HG02884 (cell line): ENCODE measurements around the gene SYTL3.
"Not testable (repeated sequence)": the region's sequence is repeated elsewhere in the genome, so short reads cannot be mapped to it uniquely, and the experiment has no call there.

Experiments used
- ATAC-seq: cut with Tn5 transposase; IDR thresholded peaks from one replicate; pipeline ENCODE4 v1.9.1; 2021; ENCODE audit warnings: mild to moderate bottlenecking, moderate library complexity; ENCODE audit not compliant: unreplicated experiment

Gene SYTL3

DNA sequence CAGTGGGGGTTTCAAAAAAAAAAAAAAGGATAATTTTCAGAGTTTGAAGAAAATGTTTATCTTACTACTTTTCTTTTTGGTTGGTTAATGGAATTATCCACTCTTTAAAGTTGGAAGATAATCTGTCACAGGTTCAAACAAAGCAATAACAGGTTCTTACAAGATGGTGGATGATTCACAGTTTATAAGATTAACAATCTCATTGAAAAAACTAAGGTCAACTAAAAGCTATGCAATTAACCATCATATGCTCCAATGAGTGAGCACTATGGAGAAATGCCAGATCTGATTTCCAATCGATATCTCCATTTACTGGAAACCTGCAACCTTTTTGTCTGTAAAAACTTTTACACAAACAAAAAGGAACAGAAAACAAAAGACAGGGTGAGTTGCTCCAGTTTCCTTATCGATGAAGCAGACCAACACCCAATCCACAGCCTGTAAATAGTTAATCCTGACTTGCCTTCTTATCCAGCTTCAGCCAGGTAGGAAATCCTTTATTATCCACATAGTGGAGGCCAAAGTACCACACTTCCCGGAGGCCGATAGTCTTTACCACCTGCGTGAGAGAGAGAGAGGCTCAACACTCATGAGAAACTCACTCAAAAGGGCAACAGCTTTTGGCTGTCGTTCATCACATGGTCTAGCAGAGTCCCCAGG, 136.9 kb downstream of the SYTL3 start:
- no peak for ATAC-seq

DNA sequence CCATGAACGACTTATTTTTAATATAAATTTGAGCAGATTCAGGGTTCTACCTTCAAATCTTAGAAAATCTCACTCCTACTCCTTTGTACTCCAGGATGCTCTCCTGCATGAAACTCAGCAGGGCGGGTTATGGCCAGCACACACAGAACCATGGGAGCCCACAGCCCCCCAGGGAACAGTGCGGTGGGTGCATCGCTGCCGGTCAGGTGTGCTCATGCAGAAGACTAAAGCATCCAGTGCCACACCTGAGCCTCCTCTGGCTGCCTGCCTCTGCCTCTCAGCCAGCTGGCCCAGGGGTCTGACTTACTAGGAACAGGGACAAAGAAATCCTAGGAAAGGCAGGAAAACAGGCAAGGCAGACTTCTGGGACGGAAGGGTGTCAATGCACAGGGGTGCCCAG, 137.5 kb downstream of the SYTL3 start:
- ATAC-seq = no peak

DNA sequence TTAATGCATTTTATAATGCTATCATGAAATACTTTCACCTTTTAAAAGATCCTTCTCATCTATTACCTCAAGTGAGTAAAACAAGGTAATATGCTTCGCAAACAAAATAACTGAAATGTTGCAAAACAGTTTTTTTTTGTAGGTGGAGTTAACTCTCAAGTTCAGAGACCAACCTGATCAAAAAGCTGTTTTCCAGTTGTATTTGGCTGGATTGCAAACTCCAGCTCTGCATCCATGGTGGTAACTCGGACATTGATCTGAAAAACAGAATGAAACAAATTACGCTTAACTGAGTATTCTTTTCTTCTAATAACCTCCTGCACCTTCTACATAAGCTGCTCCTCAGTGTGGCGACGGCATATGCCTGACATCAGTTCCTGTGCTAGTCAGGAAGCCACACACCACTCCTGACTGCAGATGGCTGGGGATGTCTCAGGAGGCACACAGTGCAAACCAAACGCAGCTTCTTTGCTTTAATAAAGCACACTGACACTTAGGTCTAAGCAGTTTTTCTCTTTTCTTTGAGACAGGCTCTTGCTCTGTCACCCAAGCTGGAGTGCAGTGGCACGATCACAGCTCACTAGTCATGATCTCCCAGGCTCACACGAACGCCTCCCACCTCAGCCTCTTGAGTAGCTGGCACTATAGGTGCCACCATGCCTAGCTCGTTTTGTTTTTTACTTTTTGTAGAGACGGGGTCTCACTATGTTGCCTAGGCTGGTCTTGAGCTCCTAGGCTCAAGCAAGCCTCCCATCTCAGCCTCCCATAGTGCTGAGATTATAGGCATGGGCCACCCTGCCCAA, 139.5 kb downstream of the SYTL3 start:
- ATAC-seq = no peak

DNA sequence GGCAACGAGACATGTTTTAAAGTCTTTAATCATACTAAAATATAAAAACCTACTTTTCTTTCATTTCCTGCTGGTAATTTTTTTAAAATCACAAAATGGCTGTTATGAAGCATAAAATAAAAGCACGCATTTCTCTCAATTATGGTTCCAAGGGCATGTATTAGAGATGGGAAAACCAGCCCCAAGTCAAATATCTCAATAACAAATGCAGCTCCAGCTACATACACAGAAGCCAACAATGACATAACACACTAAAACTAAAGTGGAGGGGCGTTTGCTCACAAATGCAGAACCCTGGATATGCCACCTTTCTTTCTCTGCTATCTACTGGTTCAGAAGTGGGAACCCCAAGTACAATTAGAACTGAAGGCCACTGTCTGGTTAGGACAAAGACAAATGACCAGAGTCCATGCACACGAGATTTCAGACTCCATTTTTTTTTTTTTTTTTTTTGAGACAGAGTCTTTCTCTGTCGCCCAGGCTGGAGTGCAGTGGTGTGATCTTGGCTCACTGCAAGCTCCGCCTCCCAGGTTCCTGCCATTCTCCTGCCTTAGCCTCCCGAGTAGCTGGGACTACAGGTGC, 141.5 kb downstream of the SYTL3 start:
- ATAC-seq = no peak

DNA sequence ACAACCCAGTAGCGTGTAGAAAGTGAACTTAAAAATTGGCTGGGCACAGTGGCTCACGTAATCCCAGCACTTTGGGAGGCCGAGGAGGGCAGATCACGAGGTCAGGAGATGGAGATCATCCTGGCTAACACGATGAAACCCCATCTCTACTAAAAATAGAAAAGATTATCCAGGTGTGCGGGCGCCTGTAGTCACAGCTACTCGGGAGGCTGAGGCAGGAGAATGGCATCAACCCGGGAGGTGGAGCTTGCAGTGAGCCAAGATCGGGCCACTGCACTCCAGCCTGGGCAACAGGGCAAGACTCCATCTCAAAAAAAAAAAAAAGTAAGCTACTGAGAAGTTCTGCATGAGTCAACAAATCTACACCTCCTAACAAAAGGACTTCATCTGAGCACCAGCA, 142.7 kb downstream of the SYTL3 start:
- ATAC-seq = not testable (repeated sequence)

DNA sequence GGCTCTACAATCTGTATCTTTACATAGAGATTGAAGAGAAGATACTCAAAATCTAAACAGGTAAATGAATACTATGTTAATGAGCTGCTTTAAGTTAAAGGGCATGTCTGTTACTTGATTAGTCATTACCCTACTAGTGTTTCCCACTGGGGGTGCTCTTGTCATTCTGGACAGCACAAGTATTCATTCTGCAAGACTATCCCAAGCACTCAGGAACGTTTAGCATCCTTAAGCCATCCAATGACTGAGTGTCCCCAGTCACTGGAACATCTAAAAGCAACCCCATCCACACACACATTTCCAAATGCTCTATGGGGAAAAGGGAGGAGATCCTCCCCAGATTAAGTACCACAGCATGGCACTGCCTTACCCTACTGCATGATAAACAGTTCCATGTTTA, 143.6 kb downstream of the SYTL3 start:
- peak; percentile 71 for ATAC-seq

DNA sequence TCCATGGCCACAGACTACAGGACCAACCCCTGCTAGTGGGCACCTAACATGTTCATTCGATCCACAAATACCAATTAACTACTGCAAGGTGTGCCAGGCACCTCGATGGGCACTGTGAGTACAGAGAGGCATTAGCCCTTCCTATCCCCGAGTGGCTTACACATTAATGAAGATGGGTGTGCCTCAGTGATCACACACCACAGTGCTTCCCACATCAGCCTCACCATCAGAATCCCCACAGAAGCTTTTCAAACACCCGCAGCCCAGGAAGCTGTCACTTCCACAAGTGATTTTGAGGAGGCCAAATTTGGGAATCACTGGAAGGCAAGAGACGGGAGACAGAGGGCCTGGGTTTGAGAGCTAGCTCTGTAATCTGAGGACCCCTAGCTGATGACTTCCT, 145.7 kb downstream of the SYTL3 start:
- ATAC-seq = no peak

DNA sequence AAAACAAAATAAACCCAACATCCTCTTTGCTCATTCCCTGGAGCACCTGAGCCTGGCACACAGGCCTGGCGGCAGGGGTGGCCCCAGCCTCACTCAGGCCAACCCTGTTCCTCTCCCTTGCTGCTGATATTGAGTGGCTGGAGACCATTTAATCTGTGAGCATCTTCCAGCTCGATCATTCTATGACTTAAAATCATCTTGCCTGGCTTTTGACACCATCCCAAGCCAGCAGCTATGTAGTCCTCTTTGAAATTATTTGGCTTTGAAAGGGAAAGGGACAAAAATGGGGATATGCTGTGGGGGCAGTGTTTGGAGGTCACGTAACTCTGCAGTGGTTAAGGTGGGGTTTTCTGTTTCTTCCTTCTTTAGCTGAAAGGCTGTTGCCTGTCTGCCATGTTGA, 146.5 kb downstream of the SYTL3 start:
- no peak for ATAC-seq

DNA sequence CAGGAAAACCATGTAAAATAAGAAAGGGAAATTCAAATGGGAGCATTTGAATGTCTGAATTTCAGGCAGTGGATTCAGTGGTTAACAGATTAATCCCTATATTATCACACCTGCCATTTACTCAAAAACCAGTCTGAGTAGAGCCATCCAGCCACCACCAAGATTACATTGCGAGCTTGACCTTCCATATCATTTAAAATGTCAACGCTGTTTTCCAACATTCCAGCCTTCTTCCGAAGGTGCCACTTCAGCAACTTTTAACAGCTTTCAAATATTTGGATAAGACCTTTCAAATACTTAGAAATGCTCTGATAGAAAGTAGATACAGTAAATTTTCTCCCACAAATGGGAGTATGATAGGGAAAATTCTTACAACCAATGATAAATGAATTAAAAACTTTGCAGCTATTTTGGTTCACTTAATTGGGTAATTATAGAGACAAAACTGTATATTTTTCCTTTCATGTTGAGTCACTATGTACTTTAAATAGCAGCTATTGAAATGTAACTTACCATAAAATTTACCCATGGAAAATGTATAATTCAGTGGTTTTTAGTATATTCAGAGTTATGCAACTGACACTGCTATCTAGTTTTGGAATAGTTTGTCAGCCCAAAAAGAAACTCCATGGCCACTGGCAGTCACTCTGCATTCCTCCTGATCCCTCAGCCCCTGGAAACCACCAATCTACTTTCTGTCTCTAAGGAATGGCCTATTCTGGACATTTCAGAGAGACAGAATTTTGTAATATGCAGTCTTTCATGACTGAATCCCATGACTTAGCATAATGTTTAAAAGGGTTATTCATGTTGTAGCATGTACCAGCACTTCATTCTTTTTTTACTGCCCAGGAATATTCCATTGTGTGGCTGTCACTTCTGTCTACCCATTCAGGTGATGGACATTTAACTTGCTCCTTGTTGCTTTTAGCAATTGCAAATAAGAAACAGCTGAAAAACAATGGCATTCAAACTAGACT, 147.8 kb downstream of the SYTL3 start:
- no peak for ATAC-seq

DNA sequence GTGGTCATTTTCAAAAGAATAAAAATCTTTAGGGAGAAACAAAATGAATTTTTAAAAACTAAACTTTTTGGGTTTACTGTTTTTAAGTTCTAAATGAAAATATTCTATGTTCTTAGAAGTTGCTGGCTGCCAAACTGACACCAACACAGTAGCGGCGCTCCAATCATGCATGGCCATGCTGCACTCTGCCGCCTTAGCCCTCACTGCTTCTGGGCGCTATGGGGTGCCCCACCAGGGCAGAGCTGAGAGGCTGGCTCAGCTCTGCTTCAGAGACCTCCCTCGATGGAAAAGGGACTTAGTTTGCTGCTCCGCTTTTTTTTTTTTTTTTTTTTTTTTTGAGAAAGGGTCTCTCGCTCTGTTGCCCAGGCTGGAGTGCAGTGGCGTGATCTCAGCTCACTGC, 148.5 kb downstream of the SYTL3 start:
- ATAC-seq = no peak

DNA sequence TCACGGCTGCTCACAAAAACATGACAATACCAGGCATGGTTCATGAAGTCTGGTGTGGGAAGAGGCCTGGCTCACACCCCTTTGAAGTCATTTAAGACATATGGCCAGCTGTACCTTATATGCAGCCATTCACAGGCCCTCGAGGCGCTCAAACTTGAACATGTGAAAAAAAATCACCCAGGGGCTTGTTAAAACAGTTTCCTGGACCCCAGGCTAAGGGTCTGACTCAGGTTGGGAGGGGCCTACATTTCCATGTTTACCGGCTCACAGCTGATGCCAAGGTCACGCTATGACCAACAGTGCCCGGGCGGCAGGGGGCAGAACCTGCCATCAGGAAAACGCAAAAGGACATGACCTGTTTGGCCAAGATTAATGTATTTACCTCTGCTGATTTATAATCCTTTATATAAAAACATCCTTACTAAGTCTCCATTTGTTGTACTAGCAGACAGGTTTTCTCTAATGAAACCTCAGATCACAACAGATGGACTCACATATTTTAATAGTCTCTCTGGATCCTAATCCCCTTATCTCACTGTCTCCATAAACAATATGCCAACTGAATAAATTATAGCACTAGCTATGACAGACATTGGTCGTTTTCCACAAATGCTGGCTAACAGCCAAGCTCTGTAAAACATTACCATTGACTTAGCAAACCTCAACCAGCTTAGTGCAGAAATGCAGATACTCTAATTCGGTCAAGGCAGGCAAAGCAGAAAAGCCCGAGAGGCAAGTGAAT, 149.4 kb downstream of the SYTL3 start:
- ATAC-seq = no peak

DNA sequence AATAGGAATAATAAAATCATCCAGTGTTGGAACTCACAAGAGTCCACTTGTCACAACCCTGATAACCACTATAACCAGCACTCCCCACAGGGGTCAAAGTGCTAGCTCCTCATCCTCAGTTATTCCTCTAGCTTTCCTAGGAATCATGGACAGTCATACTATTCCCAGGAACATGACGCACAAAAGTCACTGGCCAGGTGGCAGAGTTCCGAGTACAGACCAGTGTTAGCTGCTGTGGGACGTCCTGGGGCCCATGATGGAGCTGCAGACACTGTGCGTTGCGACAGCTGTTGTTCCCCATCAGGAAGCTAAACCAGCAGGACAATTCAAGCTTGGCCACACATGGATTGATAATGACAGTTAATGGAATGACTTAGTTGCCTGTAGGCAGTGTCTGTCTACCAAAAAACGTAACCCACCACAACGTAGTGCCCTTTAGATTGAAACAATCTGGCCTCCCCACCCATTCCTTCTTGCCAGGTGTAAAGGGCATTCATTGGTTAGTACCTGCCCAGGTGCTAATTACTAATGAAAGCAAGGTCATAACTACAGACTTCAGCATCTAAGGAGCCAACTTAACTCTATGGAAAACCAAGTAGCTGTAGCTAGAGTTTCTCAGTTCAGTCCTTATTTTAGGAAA, 151.9 kb downstream of the SYTL3 start:
- no peak for ATAC-seq

DNA sequence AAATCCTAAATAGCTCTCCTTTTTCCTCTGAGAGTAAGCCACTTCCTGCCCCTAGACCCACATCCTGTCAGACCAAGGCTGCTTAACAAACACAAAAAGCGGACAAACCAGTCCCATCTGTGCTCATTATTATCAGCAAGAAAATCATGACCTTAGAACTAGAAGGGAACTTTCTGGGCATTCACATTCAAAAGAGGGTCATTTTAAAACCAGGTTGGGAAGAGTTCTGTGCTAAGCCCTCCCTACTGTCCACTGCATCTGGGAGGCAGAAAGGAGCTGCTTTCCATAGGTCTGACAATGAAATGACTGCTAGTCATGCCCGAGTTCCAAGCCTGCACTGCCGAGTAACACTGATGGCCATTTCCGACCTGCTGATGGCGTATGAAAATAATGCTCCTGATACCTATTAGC, 153.9 kb downstream of the SYTL3 start:
- ATAC-seq = peak; percentile 66

DNA sequence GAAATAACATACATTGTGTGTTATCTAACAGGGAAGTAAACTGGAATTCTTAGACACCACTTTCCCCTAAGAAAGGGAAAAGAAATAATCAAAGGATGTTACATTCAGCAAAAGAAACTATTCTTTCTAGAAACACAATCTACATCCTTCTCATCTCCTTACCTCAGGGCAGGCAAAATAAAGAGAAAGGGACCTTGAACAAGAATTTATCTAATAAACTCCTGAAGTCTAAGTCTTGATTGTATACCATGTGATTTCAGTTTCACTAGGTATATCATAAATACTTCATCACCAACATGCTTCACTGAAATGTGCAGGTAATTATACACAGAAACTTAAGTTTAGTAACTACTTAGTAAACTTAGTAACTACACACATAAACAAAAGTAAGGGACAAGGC, 154.4 kb downstream of the SYTL3 start:
- no peak for ATAC-seq

DNA sequence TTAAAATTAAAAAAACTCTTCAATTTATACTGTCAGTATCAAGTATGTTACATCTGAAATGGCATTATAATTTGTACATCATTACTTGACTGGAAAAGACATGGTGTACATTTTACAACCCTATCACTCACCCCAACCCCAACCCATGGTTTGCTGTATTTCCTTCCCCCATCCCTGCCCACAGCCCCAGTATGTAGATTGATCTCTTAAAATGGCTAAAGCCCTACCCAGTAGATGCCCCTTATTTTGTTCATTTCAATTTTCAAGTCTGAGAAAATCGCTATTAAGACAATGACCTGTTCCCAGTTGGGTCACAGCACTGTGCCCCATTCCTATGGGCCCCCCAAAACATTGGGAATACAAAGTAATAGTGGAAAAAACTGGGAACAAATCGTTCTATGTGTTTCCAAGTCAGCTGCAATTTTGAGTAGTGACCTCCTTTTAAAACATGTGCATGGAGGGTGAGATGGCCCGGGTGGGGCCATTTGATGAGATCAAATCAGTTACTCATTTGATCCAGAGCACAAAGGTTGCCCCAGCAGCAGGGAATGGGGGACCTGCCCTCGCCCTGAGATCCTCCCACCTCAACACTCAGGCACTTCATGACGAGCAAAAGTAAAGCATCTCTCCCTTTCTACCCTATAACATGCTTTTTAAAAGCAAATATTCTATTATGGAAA, 156.0 kb downstream of the SYTL3 start:
- ATAC-seq = no peak

DNA sequence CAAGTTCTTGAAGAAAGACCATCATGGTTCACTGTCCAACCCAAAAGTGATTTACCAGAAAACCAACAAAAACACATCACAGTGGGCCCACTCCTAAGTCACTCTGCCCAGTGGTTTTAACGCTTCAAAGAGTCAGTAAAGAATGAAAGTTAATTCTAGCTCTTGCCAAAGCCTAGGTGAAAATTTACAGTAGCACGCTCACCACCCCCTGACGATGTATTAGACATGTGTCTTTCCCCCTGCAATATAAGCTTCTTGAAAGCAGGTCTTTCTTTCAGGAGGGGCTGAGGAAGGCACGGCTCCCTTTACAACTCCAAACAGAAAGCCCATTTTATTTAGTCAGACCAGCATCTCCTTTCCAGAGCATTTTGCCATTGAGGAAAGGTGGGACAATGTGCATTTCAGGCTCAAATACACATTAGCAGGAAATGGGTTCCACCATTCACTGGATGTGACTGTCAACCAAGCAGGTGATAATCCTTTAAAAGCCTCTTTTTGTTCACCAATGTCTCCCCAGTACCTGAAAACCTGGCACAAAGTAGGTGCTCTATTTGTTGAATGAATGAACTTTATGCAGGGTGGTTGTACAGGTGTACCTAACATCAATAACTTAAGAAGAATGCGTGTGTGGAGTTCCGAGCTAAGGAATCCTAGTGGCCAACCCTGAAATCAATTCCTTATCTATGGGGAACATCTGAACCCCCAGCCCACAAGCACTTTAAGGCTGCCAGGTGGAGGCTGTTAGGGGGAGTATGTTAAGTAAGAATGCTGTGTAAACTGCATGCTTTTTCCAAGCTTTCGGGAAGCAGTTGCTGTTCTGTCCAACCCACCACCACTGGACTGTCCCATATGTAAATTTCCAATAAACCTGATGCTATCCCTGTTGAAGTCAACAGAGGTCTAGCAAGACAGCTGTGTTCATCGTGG, 157.9 kb downstream of the SYTL3 start:
- no peak for ATAC-seq

DNA sequence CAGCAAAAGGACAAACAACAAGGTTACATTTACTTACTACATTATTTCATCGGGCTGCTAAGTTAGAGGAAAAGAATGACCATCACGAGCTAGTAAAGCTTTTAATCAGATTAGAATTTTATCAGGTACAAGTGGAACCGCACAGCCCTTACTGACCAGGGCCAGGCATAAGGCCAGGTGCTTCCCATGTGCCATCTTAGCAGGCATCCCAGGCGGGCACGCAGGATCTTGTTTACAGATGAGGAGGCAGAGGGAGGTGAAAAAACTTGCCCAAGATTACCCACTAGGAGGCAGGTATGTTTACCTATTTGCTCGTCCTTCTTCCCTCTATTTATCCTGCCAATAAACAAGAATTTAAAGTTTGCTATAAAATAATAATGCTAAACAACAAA, 158.6 kb downstream of the SYTL3 start:
- ATAC-seq = no peak

DNA sequence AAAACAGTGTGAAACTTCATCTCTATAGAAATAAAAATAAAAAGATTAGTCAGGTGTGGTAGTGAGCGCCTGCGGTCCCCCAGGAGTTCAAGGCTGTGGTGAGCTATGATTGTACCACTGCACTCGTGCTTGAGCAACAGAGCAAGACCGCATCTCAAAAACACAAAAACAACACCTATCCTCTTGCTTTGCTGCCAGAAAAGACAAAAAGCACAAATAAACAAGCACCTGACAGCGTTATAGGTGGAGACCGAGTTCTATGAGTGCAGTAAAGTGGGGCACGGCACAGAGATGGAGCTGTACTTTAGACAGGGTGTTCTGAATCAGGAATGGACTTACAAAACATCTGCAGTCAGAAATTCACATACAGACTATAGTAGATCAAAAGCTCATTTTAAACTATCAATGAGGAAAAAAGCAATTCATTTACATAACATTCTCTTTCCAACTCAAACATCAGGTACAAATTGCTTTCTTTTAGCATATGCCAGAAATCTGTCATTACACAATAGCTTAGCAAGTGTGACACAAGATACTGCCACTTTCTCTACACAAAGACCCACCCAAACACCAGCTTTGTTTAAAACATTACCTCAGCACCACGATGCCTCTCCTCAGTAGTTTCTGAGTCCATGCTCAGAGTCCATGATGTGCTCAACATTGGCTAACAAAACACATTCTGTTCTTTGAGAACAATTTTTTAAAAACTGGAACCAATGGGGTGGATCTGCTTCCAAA, 159.3 kb downstream of the SYTL3 start:
- peak; percentile 71 for ATAC-seq
